Smooth muscle cell (in vitro differentiated cells): ENCODE measurements around the gene ADGRE1. TPM values are rescaled to one million over a fixed set of nuclear protein-coding genes. Genes with fewer than 3 reads are reported as not detected.

Experiments used
- DNase-seq: peaks from one replicate; lab custom pipeline; 2025; ENCODE audit not compliant: unreplicated experiment; lab: John Stamatoyannopoulos, UW
- H2AFZ ChIP-seq: fragments of 200-600 bp; sonication (generic); 2 replicates; pipeline ENCODE4 v1.6.0; 2016; ENCODE audit warnings: antibody characterized with exemption, low read depth, mild to moderate bottlenecking
- H3F3A ChIP-seq: fragments of 200-600 bp; sonication (generic); 2 replicates; pipeline ENCODE4 v1.6.0; 2017; ENCODE audit warnings: antibody characterized with exemption, low read depth
- H3K27ac ChIP-seq: fragments of 200-600 bp; sonication (generic); 2 replicates; pipeline ENCODE4 v1.5.1; 2016; ENCODE audit warnings: low read depth, mild to moderate bottlenecking
- H3K27me3 ChIP-seq: fragments of 200-600 bp; sonication (generic); 2 replicates; pipeline ENCODE4 v1.6.1; 2016; ENCODE audit warnings: low read depth, mild to moderate bottlenecking
- H3K36me3 ChIP-seq: fragments of 200-600 bp; sonication (generic); 2 replicates; pipeline ENCODE4 v1.5.1; 2016; ENCODE audit warnings: low read depth
- H3K4me1 ChIP-seq: fragments of 200-600 bp; sonication (generic); 2 replicates; pipeline ENCODE4 v1.5.1; 2016; ENCODE audit warnings: low read depth
- H3K4me2 ChIP-seq: fragments of 200-600 bp; sonication (generic); 2 replicates; pipeline ENCODE4 v1.6.0; 2016; ENCODE audit warnings: mild to moderate bottlenecking
- H3K4me3 ChIP-seq: fragments of 200-600 bp; sonication (generic); 2 replicates; pipeline ENCODE4 v1.5.1; 2016; ENCODE audit warnings: mild to moderate bottlenecking
- H3K79me2 ChIP-seq: fragments of 200-600 bp; sonication (generic); 2 replicates; pipeline ENCODE4 v1.6.0; 2016; ENCODE audit warnings: low read depth, mild to moderate bottlenecking
- H3K9ac ChIP-seq: fragments of 200-600 bp; sonication (generic); 2 replicates; pipeline ENCODE4 v1.6.0; 2016; ENCODE audit warnings: low read depth
- H3K9me3 ChIP-seq: fragments of 200-600 bp; sonication (generic); replicated peaks from 2 replicates; pipeline ENCODE4 v1.5.1; 2016; ENCODE audit warnings: low read depth
- H4K20me1 ChIP-seq: fragments of 200-600 bp; sonication (generic); 2 replicates; pipeline ENCODE4 v1.6.0; 2016; ENCODE audit warnings: low read depth
- CTCF ChIP-seq: fragments of 200-600 bp; sonication (generic); IDR thresholded peaks from 2 replicates; pipeline ENCODE4 v1.5.1; 2017; ENCODE audit warnings: borderline replicate concordance, mild to moderate bottlenecking, antibody characterized with exemption; ENCODE audit not compliant: insufficient read depth, poor library complexity, severe bottlenecking
- WGBS: methylation state at CpG from one replicate; pipeline ENCODE4 v1.1.7; 2016; ENCODE audit warnings: low lambda C conversion rate; 5-methylcytosine and 5-hydroxymethylcytosine counted together
- polyA plus RNA-seq: library from polyadenylated mRNA; unstranded; fragments of >200 nt; fragmentation: Nextera tagmentation; extraction: Ambion mirVana; gene quantifications from 2 replicates; pipeline ENCODE4 v1.2.1, GENCODE V29; 2016
- total RNA-seq: library from RNA; depleted of rRNA; stranded (reverse); fragments of >200 nt; gene quantifications from 2 replicates; pipeline ENCODE4 v1.2.3, GENCODE V29; 2014

Gene ADGRE1
- total and polyA plus RNA-seq, 2 experiments from 2014 or later = not detected

GRCh38 chr19:6847828-6848200 is 39.6 kb upstream of the ADGRE1 start:
- DNase-seq = no peak
- H3K4me3 ChIP-seq = no peak overlapping the region
- H3K4me2 ChIP-seq = no peak overlapping the region
- 93% methylated on average over 11 of the region's 11 CpGs for WGBS
- no peaks in the 10 kb centered on the region for H3K36me3 ChIP-seq
- H4K20me1 ChIP-seq = no peaks in the 10 kb centered on the region
- H3K9ac ChIP-seq = no peak overlapping the region
- H3K4me1 ChIP-seq = no peaks in the 10 kb centered on the region
- H2AFZ ChIP-seq = no peak overlapping the region
- H3K79me2 ChIP-seq = no peaks in the 10 kb centered on the region
- no peaks in the 10 kb centered on the region for H3K9me3 ChIP-seq
- no peaks in the 10 kb centered on the region for H3F3A ChIP-seq
- TF ChIP-seq CTCF = no peak
- H3K27ac ChIP-seq = no peak overlapping the region
- H3K27me3 ChIP-seq = no peaks in the 10 kb centered on the region

GRCh38 chr19:6848986-6849385 is 38.4 kb upstream of the ADGRE1 start:
- no peak for TF ChIP-seq CTCF
- Histone ChIP-seq H4K20me1 (no peaks in the 10 kb centered on the region), H3F3A (no peaks in the 10 kb centered on the region), H3K9ac (no peak overlapping the region), H3K27me3 (no peaks in the 10 kb centered on the region), H3K9me3 (no peaks in the 10 kb centered on the region), H3K36me3 (no peaks in the 10 kb centered on the region), H3K4me3 (no peak overlapping the region), H3K4me1 (no peaks in the 10 kb centered on the region), H3K27ac (no peak overlapping the region), H3K4me2 (no peak overlapping the region), H2AFZ (no peak overlapping the region), H3K79me2 (no peaks in the 10 kb centered on the region)
- DNase-seq = no peak
- WGBS = 89% methylated on average over 3 of the region's 3 CpGs

GRCh38 chr19:6849876-6850275 is 37.5 kb upstream of the ADGRE1 start:
- H3K4me3 ChIP-seq = no peak overlapping the region
- H3F3A ChIP-seq = no peaks in the 10 kb centered on the region
- TF ChIP-seq CTCF = no peak
- 88% methylated on average over 2 of the region's 2 CpGs for WGBS
- no peak overlapping the region for H3K27ac ChIP-seq
- no peak overlapping the region for H3K4me2 ChIP-seq
- no peaks in the 10 kb centered on the region for H3K36me3 ChIP-seq
- no peak for DNase-seq
- H3K9ac ChIP-seq = no peak overlapping the region
- no peaks in the 10 kb centered on the region for H3K9me3 ChIP-seq
- no peaks in the 10 kb centered on the region for H3K79me2 ChIP-seq
- H2AFZ ChIP-seq = no peak overlapping the region
- no peaks in the 10 kb centered on the region for H4K20me1 ChIP-seq
- H3K4me1 ChIP-seq = no peaks in the 10 kb centered on the region
- H3K27me3 ChIP-seq = no peaks in the 10 kb centered on the region

GRCh38 chr19:6851359-6851758 is 36.0 kb upstream of the ADGRE1 start:
- TF ChIP-seq CTCF = no peak
- Histone ChIP-seq H3K36me3 (no peaks in the 10 kb centered on the region), H3K4me1 (no peaks in the 10 kb centered on the region), H3F3A (no peaks in the 10 kb centered on the region), H3K79me2 (no peaks in the 10 kb centered on the region), H3K4me2 (no peak overlapping the region), H3K9ac (no peak overlapping the region), H3K27ac (no peak overlapping the region), H3K27me3 (no peaks in the 10 kb centered on the region), H2AFZ (no peak overlapping the region), H4K20me1 (no peaks in the 10 kb centered on the region), H3K4me3 (no peak overlapping the region), H3K9me3 (no peaks in the 10 kb centered on the region)
- DNase-seq = no peak
- 64% methylated on average over 1 of the region's 1 CpG for WGBS
